Islet precursor cell (in vitro differentiated cells): ENCODE results near the gene HMCN1.

Source experiments
- DNase-seq: peaks from one replicate; pipeline ENCODE4 v3.0.0-alpha.2; 2018

Gene HMCN1

GRCh38 chr1:185920602-185921001 is 186.4 kb downstream of the HMCN1 start:
- no peak for DNase-seq

- no peak for DNase-seq
Observed at GRCh38 chr1:185921636-185922035, 187.4 kb downstream of the HMCN1 start.

- DNase-seq = no peak
Observed at GRCh38 chr1:185926588-185926987, 192.4 kb downstream of the HMCN1 start.

DNA sequence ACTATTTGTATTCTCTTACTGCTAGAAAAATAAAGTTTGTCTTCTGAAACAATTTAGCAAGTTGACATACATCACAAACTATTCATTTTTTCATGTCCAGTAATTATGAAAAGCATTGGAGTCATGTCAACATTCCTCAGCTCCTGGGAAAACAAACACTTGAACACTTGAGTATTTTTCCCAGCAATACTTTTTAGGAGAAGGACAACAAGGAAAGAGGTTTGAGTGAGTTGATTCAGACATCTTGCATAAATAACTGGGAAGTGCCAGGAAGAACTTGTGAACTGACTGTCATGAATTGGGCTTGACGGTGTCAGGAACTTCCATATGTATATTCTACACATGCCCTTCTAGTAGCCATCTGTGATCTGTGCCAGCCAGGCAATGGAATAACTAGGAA is 195.6 kb downstream of the HMCN1 start:
- DNase-seq = no peak

DNA sequence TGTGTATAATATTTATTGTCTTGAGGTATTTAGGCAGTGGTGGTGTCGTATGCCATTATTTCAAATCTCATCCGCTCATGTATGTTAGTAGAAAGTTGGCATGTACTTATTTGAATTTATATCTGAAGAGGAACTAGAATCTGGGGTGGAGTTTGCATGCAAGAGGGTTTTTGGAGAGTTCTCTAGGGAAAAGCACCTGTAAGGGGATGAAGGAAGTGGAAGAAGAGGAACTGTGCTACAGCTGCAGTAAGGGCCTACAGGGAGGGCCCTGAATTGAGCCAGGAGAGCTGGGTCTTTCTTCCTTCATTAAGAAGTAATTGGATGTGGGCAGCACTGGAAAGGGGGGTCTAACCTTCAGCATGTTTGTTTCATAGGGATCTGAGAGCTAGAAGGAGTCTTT is 197.2 kb downstream of the HMCN1 start:
- no peak for DNase-seq

- DNase-seq = no peak
Observed at GRCh38 chr1:185933580-185933979, 199.4 kb downstream of the HMCN1 start.

GRCh38 chr1:185934476-185935189 is 200.4 kb downstream of the HMCN1 start:
- no peak for DNase-seq

DNA sequence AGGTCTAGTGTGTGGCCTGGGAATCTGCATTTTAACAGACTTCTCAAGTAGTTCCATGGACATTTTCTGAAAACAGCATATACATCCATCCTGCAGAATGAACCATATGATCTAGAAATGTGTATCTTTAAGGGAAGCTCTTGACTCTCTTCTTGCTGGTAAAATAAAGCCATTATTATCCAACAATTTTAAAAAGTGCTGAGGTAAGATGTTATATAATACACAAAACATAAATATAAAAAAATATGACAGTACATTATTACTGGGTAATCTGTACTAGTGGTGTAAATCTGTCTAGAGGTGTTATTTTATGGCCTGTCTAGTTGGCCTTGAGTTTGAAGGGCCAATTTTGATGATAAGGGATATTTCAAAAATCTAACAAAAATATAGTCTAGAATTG is 201.2 kb downstream of the HMCN1 start:
- no peak for DNase-seq

DNA sequence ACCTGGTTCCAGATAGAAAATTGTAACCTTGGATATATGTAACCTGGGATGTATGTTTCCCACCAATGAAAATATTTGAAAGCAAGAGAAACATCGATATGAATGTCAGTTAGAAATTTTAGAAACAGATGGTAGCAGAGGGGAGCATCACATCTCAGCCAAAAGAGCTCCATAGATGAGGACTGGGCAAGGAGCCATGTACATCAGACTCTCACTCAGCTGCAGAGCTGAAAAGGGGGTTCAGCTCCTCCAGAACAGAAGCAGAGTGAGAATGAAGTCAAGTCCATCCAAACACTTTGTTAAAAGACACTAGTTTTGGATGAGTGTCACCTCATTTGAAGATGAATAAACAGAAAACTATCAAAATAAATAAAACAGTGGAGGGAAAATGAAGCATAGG is 202.4 kb downstream of the HMCN1 start:
- no peak for DNase-seq

DNA sequence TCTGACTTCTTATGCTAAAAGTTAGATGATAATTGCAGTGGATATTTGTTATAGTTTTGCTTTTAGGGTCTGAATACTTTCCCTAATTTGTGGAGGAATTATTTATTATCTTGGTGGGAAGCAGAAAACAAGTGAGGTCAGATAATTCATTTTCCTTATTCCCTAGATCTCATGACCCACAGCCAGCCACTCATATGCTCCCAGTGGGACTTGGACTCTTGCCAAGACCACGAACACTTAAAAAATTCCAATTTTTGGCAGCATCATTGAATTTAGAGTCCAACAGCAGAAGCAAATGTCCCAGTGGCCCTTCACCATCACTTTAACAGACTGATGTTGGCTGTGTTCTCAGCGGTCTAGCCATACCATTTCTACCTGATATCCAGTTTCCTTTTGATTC is 204.2 kb downstream of the HMCN1 start:
- no peak for DNase-seq

DNA sequence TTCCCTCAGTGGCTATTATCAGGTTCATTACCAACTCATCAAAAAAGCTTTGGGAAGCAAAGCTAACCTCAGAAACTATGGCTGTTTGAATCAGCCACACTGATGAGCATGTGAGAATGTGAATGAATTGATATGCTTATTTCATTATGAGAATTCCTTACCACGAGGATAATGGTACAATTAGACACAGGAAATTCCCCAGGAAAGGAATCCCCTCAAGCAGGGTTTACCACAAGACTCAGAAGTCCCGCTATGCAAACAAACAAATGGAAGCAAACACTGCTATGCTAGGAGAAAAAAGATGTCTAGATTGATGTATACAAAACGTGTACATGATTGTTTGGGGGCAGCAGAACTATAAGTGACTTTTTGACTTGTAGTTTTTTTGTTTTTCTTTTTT is 205.0 kb downstream of the HMCN1 start:
- DNase-seq = no peak

- no peak for DNase-seq
Observed at GRCh38 chr1:185942961-185943360, 208.8 kb downstream of the HMCN1 start.

DNA sequence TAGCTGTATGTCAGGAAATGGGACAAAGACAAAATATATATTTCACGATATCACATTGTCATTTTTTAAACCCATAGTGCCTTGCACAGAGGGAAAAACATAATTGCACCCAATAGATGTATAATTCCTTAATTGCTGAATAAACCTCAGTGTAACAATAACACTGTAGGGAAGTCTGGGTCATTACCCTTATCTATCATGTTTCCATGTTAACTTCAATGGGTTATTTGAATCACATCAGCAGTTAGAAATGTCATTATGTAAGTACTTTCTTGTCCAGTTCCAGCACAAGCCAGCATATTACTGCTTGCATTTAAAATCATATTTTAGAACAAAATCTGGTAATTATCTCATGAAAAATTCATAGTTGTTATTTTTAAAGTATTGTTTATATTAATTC is 222.7 kb downstream of the HMCN1 start:
- DNase-seq = no peak

GRCh38 chr1:185957441-185958363 is 223.5 kb downstream of the HMCN1 start:
- no peak for DNase-seq

GRCh38 chr1:185960422-185961321 is 226.5 kb downstream of the HMCN1 start:
- no peak for DNase-seq

GRCh38 chr1:185961664-185962063 is 227.5 kb downstream of the HMCN1 start:
- no peak for DNase-seq

DNA sequence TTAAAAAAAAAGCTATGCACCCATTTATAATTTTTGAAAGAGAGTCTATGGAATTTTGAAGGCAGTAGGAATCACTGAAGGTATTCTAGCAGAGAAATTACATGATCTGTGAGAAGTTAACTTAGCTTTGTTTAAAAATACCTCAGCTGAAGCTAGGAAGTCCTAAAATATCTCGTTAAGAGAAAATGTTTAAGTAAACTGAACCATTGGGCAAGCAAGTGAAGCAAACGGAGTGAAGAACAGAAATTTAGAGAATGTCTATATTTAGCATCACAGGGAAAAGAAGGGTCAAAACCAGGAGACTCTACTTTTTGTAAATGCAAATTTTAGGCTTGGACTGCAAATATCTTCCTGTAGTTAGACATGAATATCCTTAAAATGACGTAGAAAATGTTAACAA is 230.8 kb downstream of the HMCN1 start:
- DNase-seq = no peak

GRCh38 chr1:185965870-185966269 is 231.7 kb downstream of the HMCN1 start:
- DNase-seq = no peak

GRCh38 chr1:185966471-185966870 is 232.3 kb downstream of the HMCN1 start:
- DNase-seq = no peak

DNA sequence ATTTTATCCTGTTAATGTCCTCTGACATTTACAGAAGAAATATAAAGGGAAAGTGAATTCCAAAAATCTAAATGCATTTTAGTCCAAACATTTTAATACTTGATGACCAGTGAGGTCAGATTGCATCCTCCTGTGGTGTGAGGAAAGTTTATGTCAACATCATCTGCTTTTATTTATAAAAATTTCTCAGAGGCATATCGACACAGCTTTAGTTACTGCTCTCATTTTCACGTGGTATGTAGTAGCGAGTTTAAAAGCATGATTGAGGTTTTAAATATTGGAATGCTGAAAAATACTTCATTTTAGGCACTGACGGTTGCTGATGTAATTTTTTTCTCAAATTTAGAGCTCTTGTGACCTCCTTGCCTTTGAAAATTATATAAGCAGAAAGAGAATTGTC is 234.8 kb downstream of the HMCN1 start:
- DNase-seq = no peak

DNA sequence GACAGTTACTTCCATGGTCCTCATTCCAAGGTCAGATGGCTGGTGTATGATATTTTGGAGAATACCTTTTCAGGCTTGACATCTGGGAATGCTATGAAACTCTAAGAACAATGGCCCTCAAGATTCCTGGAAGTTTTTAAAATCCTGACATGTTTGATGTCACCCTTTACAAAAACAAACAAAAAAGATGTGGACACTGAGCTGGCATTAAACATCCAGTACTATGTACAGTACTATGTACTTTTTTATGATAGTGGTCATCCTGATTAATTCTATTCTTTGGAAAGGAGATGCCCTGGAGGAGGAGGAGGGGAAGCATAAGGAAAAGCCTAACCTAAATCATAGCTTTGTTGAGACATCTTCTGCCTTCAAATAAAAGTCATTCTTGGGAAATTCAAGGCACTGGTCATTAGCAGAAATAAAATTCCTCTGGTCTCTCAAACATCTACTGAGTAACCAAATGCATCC is 235.4 kb downstream of the HMCN1 start:
- no peak for DNase-seq

DNA sequence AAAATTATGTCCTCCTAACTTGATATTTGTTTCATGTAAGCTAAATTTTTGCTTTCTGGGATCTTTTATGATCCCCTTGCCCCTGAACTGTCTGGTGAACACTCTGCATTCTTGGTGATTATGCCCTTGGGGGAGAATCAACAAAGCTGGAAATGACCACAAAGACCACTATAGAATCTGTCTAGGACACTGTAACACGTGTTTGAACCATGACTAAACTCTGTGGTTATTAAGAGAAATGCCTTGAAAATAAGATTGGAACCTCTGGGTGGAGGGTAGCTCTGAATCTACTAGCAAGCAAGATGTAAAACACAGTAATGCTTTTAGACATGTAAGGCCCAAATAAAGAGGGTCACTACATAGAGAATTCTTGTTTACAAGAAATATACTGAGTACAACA is 237.5 kb downstream of the HMCN1 start:
- DNase-seq = peak; percentile 69
